Left hindlimb (tissue), 1 donor: ENCODE data around the gene C10orf62.

Experiments used
- DNase-seq: peaks from one replicate; pipeline ENCODE4 v3.0.0-alpha.2; 2018

The C10orf62 gene

DNA sequence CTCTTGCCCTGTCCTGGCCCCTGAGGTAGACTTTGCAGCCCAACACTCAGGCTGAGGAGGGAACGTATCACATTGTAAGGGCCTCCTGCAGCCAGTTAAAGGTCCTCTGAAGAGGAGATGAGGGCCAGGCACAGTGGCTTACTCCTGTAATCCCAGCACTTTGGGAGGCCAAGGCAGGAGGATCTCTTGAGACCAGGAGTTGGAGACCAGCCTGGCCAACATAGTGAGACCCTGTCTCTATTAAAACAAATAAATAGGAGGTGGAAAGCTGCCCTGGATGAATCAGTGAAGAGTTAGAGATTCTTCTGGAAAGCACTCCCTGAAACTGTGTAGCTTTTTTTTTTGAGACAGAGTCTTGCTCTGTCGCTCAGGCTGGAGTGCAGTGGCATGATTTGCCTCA lies 2.3 kb upstream of the C10orf62 start:
- DNase-seq = no peak

DNA sequence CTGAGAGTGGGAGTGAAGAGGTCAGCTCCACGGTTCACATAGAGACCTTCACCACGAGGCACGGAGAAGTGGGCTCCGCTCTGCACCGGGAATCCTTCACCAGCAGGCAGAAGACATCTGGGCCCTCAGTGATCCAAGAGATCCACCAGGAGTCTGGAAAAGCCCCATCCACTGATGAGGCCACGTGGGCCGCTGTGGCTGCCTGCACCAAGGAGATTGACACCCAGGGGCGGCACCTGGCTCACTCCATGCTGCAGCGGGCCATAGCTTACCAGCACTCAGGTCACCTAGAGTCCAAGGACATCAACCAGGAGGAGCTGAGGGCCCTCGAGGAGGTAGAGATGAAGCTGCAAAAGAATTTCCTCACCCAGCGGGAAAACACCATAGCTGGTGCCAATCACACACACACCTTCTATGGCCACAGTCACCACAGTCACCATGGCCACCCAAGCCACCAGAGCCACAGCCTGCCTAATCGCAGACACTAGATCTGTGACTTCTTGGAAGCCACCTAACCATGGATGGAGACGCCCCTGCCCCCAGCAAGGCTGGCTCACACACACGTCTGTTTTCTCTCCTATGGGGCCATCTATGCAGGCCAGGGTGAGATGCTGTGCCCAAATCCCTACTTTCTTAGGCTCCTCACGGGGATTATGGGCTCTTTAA lies 694 bp downstream of the C10orf62 start:
- no peak for DNase-seq

DNA sequence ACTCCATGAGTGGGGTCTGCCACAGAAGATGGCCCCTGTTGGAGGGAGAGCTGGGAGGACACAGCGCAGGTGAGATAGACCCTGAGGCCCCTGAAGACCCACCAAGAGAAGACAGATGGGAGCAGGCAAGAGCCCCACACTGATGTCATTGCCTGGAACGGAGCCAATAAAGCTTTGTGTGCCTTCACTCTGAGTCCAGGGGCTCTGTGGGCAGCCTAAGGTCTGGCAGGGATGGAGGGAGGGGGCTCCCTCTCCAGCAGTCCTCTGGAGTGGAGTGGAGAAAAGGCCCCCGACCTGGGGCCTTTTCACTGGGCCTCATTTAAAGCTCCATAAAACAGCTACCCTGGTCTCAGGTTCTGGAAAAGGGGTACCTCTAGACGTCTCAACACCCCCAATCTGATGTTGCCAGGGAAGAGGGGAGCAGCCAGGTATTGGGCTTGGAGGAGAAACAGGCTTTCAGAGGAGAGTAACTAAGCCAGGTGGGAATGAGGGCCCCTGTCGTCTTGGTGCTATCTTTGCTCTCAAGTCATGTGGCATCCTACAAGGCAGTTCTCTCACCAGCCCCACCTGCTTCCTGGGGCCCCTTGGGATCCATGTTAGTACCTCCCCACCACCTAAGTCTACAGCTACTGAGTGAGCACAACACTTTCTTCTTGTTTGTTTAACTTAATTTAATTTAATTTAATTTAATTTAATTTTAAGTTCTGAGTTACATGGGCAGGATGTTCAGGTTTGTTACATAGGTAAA lies 1.4 kb downstream of the C10orf62 start:
- DNase-seq = no peak

- no peak for DNase-seq
Measured at GRCh38 chr10:97593421-97593820, 3.9 kb downstream of the C10orf62 start.

GRCh38 chr10:97596101-97597082 lies 6.9 kb downstream of the C10orf62 start:
- DNase-seq = peak; percentile 64

GRCh38 chr10:97597778-97598177 lies 8.3 kb downstream of the C10orf62 start:
- no peak for DNase-seq

GRCh38 chr10:97598407-97599271 lies 9.1 kb downstream of the C10orf62 start:
- no peak for DNase-seq

DNA sequence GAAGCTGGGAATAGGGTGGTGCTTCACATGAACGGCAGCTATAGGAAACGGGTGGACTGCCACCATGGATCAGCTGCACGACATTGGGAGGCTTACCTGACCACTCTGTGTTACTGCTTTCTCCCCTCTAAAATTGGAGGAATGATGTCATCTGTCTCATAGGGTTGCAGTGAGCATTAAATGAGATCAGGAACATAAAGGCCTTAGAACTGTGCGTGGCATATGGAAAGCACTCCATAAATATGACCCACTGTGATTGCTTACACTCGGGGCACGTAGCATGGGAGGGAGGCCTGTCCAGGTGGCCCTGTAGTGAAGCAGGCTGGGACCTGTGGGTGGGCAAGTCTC lies 9.7 kb downstream of the C10orf62 start:
- DNase-seq = no peak

DNA sequence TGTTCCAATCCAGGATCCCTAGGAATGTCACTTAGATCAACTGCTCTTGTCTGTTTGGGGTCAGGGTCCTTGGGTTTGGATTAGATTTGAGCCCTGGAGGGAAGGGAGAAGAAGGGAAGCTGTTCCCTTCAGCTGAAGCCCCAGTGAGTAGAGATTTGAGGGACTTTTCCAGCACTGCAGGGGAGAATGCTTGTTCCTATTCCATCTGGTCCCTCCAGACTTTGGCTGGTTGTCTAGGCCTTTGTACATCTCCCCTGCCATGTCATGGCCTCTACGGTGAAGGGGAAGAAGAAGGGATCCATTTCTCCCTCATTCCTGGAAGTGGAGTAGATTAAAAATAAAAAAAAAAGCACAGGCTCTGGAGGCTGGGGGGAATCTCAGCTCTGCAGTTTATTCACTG lies 11.1 kb downstream of the C10orf62 start:
- DNase-seq = no peak

GRCh38 chr10:97601268-97602215 lies 12.0 kb downstream of the C10orf62 start:
- DNase-seq = no peak

DNA sequence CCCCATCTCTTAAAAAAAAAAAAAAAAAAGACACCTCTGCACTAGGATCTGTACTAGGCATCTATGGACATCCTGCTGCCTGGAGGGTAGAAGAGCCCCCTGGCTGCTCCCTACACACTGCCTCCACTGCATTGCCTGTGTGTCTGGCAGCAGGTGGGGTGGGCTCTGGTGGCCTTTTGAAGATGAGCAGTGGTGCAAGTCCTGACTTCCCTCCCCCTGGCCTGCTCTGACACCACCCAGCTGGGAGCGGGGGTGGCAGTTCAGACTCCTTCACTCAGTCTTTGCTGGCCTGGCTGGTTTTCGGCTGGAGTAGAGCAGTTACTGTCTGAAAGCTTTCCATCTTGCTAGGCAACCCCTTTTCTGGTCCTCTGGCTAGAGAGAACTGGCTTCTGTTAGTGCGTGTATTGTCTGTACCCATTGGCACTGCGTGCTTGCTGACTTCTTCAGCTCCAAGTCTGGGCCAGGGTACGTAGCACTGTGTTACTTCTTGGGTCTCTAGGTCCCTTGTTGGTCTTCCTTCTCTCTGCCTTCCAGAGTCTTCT lies 17.6 kb downstream of the C10orf62 start:
- DNase-seq = no peak

DNA sequence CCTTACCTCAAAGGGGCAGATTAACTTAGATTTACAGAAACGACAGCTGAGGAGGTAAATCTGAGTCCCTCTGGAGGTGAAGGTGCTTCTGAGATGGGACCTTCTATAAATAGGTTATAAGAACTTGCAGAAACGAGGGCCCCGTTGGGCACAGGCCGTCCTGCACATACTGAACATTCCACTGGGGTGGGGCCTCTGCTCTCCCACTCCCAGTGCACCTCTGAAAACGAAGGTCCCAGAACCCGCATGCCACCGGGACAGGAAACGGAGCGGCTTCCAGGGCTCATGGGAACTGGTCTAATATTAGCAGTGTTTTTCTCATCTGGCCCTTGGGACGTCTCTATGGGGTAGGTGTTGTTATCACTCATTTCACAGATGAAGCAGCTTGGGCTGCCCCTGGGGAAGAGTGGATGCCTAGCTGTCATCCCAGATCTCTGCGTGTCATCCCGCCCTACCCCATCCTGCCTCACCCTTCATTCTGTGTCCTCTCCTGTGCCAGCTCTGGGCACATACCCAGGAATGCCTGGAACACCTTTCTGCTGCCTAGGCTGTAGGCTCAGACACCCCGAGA lies 19.6 kb downstream of the C10orf62 start:
- no peak for DNase-seq

- no peak for DNase-seq
Measured at GRCh38 chr10:97611473-97611872, 22.0 kb downstream of the C10orf62 start.

DNA sequence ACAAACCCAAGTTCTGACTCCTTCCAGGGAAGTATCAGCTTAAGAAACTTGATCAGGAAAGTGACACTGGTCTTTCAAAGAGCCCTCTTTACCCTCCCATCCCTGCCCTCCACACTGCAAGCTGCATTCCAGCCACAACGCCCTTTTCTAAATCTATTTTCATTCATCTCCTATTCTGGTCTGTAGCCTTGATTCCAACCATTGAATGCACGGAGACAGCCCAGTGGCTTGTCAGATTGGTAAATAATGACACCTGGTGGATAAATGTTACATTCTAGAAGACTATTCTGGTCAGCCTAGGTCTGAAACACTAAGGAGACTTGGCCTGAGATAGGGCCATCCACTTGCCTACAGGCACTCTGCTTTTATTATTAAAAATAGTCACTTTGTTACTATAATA lies 22.9 kb downstream of the C10orf62 start:
- DNase-seq = no peak

GRCh38 chr10:97618285-97618684 lies 28.8 kb downstream of the C10orf62 start:
- no peak for DNase-seq

DNA sequence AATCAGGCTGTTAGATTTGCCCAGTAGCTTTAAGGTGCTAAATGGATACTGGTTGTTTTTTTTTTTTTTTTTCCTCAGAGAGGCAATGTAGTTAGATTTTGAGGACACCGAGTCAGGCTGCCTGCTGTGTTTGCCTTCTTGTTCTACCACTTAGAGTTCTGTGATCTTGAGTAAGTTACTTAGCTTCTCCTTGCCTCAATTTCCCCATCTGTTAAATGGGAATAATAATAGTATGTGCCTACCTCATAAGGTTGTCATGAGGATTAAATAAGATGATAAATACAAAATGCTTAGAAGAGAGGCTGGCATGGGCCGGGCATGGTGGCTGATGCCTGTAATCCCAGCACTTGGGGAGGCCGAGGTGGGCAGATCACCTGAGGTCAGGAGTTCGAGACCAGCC lies 29.2 kb downstream of the C10orf62 start:
- DNase-seq = no peak

DNA sequence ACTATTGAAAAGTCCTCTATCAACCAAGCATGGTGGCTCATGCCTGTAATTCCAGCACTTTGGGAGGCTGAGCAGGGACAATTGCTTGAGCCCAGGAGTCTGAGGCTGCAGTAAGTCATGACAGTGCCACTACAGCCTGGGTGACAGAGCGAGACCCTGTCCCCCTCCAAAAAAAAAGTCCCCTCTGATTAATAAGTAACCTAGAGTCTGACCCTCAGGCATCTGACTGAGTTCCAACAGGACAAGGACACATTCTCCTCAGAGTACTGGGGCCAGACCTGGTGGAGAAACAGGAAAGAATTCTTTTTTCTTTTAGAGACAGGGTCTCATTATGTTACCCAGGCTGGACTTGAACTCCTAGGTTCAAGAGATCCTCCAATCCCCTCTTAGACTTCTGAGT lies 33.8 kb downstream of the C10orf62 start:
- DNase-seq = no peak

GRCh38 chr10:97627731-97628130 lies 38.2 kb downstream of the C10orf62 start:
- no peak for DNase-seq

DNA sequence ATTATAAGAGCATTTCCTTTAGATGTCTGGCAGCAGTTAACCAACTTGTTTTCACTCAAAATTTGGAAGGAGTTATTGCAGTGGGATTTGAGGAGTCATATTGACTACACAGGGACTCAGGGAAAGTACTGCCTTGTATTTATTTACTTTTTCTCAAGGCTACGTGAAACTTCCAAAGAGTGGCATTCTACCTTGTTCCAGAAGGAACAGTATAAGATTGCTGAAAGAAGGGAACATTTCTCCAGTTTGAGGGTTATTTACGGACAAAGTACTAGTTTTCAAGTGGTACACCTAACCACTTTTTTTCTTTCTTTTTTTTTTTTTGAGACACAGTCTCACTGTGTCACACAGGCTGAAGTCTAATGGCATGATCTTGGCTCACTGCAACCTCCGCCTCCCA lies 38.7 kb downstream of the C10orf62 start:
- no peak for DNase-seq

GRCh38 chr10:97629289-97629688 lies 39.8 kb downstream of the C10orf62 start:
- no peak for DNase-seq

DNA sequence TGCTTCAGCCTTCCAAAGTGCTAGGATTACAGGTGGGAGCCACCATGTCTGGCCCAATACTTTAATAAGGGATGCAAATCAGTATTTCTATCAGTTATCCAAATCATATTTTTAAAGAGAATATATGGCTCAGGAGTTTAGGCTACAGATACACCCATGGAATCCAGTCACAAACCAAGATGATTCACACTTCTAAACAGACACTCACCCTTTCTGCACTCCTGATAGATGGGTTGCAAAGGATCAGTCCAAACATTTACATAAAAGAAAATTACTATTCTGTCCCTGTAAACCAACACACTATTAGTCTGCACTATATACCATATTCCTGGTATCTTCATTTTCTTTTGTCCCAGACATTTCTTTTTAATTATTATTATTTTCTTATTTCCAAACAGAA lies 41.6 kb downstream of the C10orf62 start:
- DNase-seq = no peak
